ENCODE results near the gene BCORL1. TPM values are rescaled to one million over a fixed set of nuclear protein-coding genes. Genes with fewer than 3 reads are reported as not detected.
A peak's percentile ranks its signal among the peaks of the same experiment; 100 is the strongest.

BCORL1 gene
- total and polyA plus RNA-seq, 2 donors (not counting 3 experiments of a cell fraction or from before 2014, with no cell fraction given), result 1.8 to 13.1 TPM

GRCh38 chrX:130028196-130028595 lies 45.8 kb downstream of the BCORL1 start:
- no peaks in the 10 kb centered on the region for H4K20me1 ChIP-seq (replicated peaks; ENCODE audit: control insufficient read depth, extremely low read depth, insufficient read depth, low read length)
- peak; percentile 33 for DNase-seq (ENCODE audit: low read depth, low spot score)
- H3K79me2 ChIP-seq (ENCODE audit: control insufficient read depth, insufficient read depth, low read length), result no peaks in the 10 kb centered on the region
- POLR2A ChIA-PET, result no interaction called here
- no peak overlapping the region for H3K27ac ChIP-seq (ENCODE audit: insufficient read depth, low read depth, low read length)
- no peak overlapping the region for H3K4me3 ChIP-seq (replicated peaks in 1 of 3; ENCODE audit: insufficient read depth in 1 of 3, low read depth in 1 of 3, low read length in 3 of 3)
- H3K9ac ChIP-seq (replicated peaks; ENCODE audit: extremely low read depth, insufficient read depth, low read length), result no peak overlapping the region
- peak; percentile 77 for FAIRE-seq
- intact Hi-C loops (cut with micrococcal nuclease), result loop anchor here (1.0 to 10.0 kb wide), 3 partner anchors 103 to 423 kb away; no protein-coding TSS in a partner anchor
- H3K9me3 ChIP-seq (replicated peaks; ENCODE audit: control insufficient read depth, insufficient read depth, low read length), result no peaks in the 10 kb centered on the region
- BruUV-seq (replicated peaks), result no TSS peak
- TF ChIP-seq CTCF (IDR thresholded peaks at IDR 0.05; ENCODE audit: extremely low read depth in 1 of 2, insufficient read depth in 1 of 2, low read depth in 1 of 2, low read length in 2 of 2), result peak; percentile 52 to 69
- TF ChIP-seq FOS (IDR thresholded peaks at IDR 0.05; ENCODE audit: borderline replicate concordance, insufficient read depth, low read length), result no peak
- CTCF ChIA-PET, result interaction anchor here (0.7 to 5.3 kb wide), 10 partner anchors 10 to 427 kb away, joined by 3 to 78 read pairs (median 8); no protein-coding TSS in a partner anchor
- peaks cover 4% of the 10 kb centered on the region for H3K4me1 ChIP-seq (ENCODE audit: control insufficient read depth, extremely low read depth, insufficient read depth, low read length)
- H2AFZ ChIP-seq (ENCODE audit: low read depth, low read length), result no peak overlapping the region
- no peaks in the 10 kb centered on the region for H3K27me3 ChIP-seq (ENCODE audit: control insufficient read depth in 2 of 2, insufficient read depth in 2 of 2, low read length in 2 of 2)
- H3K4me2 ChIP-seq (ENCODE audit: insufficient read depth, low read length), result no peak overlapping the region
- H3K36me3 ChIP-seq (ENCODE audit: control insufficient read depth in 2 of 2, extremely low read depth in 1 of 2, insufficient read depth in 2 of 2, low read length in 2 of 2), result peaks cover 1 to 17% of the 10 kb centered on the region in 2 experiments
- H3K9me1 ChIP-seq (replicated peaks; ENCODE audit: control insufficient read depth, extremely low read depth, insufficient read depth, low read length), result no peaks in the 10 kb centered on the region
- dilution Hi-C loops (cut with MboI; ENCODE audit: extremely low pct_ligation_motif_present, low sequenced_read_pairs), result no loop called here

- H3K9ac ChIP-seq (replicated peaks; ENCODE audit: extremely low read depth, insufficient read depth, low read length), result no peak overlapping the region
- dilution Hi-C loops (cut with MboI; ENCODE audit: extremely low pct_ligation_motif_present, low sequenced_read_pairs), result no loop called here
- no peaks in the 10 kb centered on the region for H3K4me1 ChIP-seq (ENCODE audit: control insufficient read depth, extremely low read depth, insufficient read depth, low read length)
Observed at GRCh38 chrX:130030826-130031225, 48.4 kb downstream of the BCORL1 start.

More at GRCh38 chrX:130030826-130031225, 48.4 kb downstream of the BCORL1 start:
- CTCF ChIA-PET, result interaction anchor here (0.8 kb wide), 1 partner anchor 105 kb away, joined by 3 read pairs; no protein-coding TSS in a partner anchor
- Histone ChIP-seq H3K4me2 (ENCODE audit: insufficient read depth, low read length) (no peak overlapping the region), H3K4me3 (replicated peaks in 1 of 3; ENCODE audit: insufficient read depth in 1 of 3, low read depth in 1 of 3, low read length in 3 of 3) (no peak overlapping the region), H3K36me3 (ENCODE audit: control insufficient read depth in 2 of 2, extremely low read depth in 1 of 2, insufficient read depth in 2 of 2, low read length in 2 of 2) (peaks cover 0 to 21% of the 10 kb centered on the region in 2 experiments), H3K27me3 (ENCODE audit: control insufficient read depth in 2 of 2, insufficient read depth in 2 of 2, low read length in 2 of 2) (no peaks in the 10 kb centered on the region), H3K9me1 (replicated peaks; ENCODE audit: control insufficient read depth, extremely low read depth, insufficient read depth, low read length) (no peaks in the 10 kb centered on the region), H3K9me3 (replicated peaks; ENCODE audit: control insufficient read depth, insufficient read depth, low read length) (no peaks in the 10 kb centered on the region), H3K79me2 (ENCODE audit: control insufficient read depth, insufficient read depth, low read length) (no peaks in the 10 kb centered on the region), H3K27ac (ENCODE audit: insufficient read depth, low read depth, low read length) (no peak overlapping the region), H2AFZ (ENCODE audit: low read depth, low read length) (no peak overlapping the region), H4K20me1 (replicated peaks; ENCODE audit: control insufficient read depth, extremely low read depth, insufficient read depth, low read length) (no peaks in the 10 kb centered on the region)
- no TSS peak for BruUV-seq (replicated peaks)
- POLR2A ChIA-PET, result no interaction called here
- intact Hi-C loops (cut with micrococcal nuclease), result no loop called here
- no peak for FAIRE-seq
- TF ChIP-seq MYC (IDR thresholded peaks at IDR 0.05; ENCODE audit: low read depth, low read length) (no peak), EZH2 (IDR thresholded peaks at IDR 0.05; ENCODE audit: borderline replicate concordance, low read depth, low read length, severe bottlenecking) (no peak), MAX (IDR thresholded peaks at IDR 0.05; ENCODE audit: insufficient read depth, insufficient read length) (no peak), GATA2 (IDR thresholded peaks at IDR 0.05; ENCODE audit: insufficient read depth, insufficient read length, low read depth, low read length) (no peak), POLR2A (IDR thresholded peaks at IDR 0.05; ENCODE audit: low read depth, low read length) (no peak), CTCF (IDR thresholded peaks at IDR 0.05; ENCODE audit: extremely low read depth in 1 of 2, insufficient read depth in 1 of 2, low read depth in 1 of 2, low read length in 2 of 2) (no peak), FOS (IDR thresholded peaks at IDR 0.05; ENCODE audit: borderline replicate concordance, insufficient read depth, low read length) (no peak), JUN (IDR thresholded peaks at IDR 0.05; ENCODE audit: borderline replicate concordance, insufficient read depth, insufficient read length, low read depth) (no peak), POLR2AphosphoS5 (IDR thresholded peaks at IDR 0.05; ENCODE audit: insufficient read depth, low read depth, low read length) (no peak)
- no peak for DNase-seq (ENCODE audit: low read depth, low spot score)

All from endothelial cell of umbilical vein (primary cell).